ENCODE measurements around the gene PIEZO2.
"Not testable (repeated sequence)": the region's sequence is repeated elsewhere in the genome, so short reads cannot be mapped to it uniquely, and the experiment has no call there.

Gene PIEZO2

DNA sequence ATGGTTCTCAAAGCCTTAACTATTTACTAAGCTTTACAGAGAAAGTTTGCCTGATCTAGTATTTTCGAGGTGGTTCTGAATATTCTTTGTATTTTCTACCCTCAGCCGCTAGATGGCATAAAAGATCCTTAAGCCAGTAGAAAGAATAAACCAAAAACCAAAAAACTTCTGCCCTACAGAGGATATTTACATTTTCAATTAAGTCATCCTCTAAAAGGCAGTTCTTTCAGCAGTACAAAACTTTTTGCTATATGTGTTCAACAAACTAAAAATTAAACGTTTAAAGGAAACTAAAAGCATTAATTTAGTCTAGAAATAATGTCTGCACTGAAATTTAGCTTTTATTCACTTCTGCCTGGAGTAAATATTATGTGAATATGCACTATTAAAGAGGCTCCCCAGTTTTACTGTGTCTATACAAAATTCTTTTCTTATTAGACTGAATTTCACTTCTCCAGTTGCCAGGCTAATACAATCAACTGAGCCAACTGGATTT, 297.5 kb downstream of the PIEZO2 start:
- peak; percentile 57 for DNase-seq (ENCODE audit: low spot score)
- ChIA-PET CTCF (interaction anchor here (0.6 to 2.2 kb wide), 26 partner anchors 9 to 702 kb away, joined by 3 to 20 read pairs (median 4); no protein-coding TSS in a partner anchor), POLR2A (ENCODE audit: low non-redundant PET) (no interaction called here)
- TF ChIP-seq, protein P1, sequence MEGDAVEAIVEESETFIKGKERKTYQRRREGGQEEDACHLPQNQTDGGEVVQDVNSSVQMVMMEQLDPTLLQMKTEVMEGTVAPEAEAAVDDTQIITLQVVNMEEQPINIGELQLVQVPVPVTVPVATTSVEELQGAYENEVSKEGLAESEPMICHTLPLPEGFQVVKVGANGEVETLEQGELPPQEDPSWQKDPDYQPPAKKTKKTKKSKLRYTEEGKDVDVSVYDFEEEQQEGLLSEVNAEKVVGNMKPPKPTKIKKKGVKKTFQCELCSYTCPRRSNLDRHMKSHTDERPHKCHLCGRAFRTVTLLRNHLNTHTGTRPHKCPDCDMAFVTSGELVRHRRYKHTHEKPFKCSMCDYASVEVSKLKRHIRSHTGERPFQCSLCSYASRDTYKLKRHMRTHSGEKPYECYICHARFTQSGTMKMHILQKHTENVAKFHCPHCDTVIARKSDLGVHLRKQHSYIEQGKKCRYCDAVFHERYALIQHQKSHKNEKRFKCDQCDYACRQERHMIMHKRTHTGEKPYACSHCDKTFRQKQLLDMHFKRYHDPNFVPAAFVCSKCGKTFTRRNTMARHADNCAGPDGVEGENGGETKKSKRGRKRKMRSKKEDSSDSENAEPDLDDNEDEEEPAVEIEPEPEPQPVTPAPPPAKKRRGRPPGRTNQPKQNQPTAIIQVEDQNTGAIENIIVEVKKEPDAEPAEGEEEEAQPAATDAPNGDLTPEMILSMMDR (conservative IDR thresholded peaks at IDR 0.05; ENCODE audit: low read depth) = peak; percentile 77
- H3K27ac ChIP-seq = no peak overlapping the region

- ChIA-PET CTCF (interaction anchor here (0.7 to 2.2 kb wide), 11 partner anchors 11 to 661 kb away, joined by 3 to 20 read pairs (median 6); no protein-coding TSS in a partner anchor), POLR2A (ENCODE audit: low non-redundant PET) (no interaction called here)
- no peak for DNase-seq (ENCODE audit: low spot score)
- TF ChIP-seq, protein P1 (conservative IDR thresholded peaks at IDR 0.05; ENCODE audit: low read depth) = no peak
- no peak overlapping the region for H3K27ac ChIP-seq
Measured at GRCh38 chr18:10850840-10851239, 298.5 kb downstream of the PIEZO2 start.

- H3K27ac ChIP-seq = no peak overlapping the region
- TF ChIP-seq, protein P1 (conservative IDR thresholded peaks at IDR 0.05; ENCODE audit: low read depth) = no peak
- CTCF ChIA-PET = interaction anchor here (0.5 to 2.2 kb wide), 6 partner anchors 10 to 662 kb away, joined by 3 to 20 read pairs (median 5); no protein-coding TSS in a partner anchor
- DNase-seq (ENCODE audit: low spot score) = no peak
- POLR2A ChIA-PET (ENCODE audit: low non-redundant PET) = no interaction called here
Measured at GRCh38 chr18:10850216-10850615, 299.2 kb downstream of the PIEZO2 start.

DNA sequence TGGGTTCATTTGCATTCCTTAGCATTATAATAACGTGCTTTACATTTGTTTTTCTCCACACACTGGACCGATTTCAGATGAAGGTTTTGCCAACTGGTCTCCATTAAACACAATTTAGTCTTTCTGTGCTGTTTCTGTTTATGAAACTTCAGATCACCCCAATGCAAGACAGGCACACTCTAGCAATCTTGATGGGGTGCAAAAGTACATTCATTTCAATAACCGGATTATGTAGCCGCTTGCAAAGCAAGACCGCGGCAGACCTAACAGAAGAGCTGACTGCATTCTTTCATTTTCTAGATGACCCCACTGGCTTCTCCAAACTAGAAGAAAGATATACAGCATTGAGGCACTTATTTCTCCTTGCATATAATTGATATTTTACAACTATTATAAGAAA, 301.5 kb downstream of the PIEZO2 start:
- ChIA-PET CTCF (no interaction called here), POLR2A (ENCODE audit: low non-redundant PET) (no interaction called here)
- TF ChIP-seq, protein P1 (conservative IDR thresholded peaks at IDR 0.05; ENCODE audit: low read depth) = no peak
- DNase-seq (ENCODE audit: low spot score) = no peak
- no peak overlapping the region for H3K27ac ChIP-seq

DNA sequence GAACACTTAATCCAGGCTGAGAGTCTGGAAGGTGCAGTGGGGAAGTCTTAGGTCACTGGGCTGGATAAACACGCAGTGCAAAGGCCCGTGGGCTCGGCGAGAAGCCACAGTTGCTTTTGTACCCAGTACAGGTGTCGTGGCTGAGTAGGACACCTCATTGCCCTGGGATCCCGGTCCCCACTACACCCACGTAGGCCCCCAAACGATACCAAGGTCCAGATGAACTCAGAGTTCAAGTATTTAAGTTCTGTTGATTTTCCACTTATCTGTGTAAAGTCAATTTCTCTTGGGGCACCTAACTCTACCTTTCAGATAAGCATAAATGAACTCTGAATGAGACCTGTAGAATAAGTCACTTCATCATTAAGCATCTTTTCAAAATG, 302.0 kb downstream of the PIEZO2 start:
- CTCF ChIA-PET = interaction anchor here (0.6 kb wide), 1 partner anchor 73 kb away, joined by 4 read pairs; no protein-coding TSS in a partner anchor
- TF ChIP-seq, protein P1 (conservative IDR thresholded peaks at IDR 0.05; ENCODE audit: low read depth) = no peak
- POLR2A ChIA-PET (ENCODE audit: low non-redundant PET) = no interaction called here
- no peak for DNase-seq (ENCODE audit: low spot score)
- no peak overlapping the region for H3K27ac ChIP-seq

GRCh38 chr18:10846657-10847407, 302.5 kb downstream of the PIEZO2 start:
- DNase-seq (ENCODE audit: low spot score) = no peak
- ChIA-PET CTCF (interaction anchor here (0.6 kb wide), 1 partner anchor 72 kb away, joined by 4 read pairs; no protein-coding TSS in a partner anchor), POLR2A (ENCODE audit: low non-redundant PET) (no interaction called here)
- TF ChIP-seq, protein P1 (conservative IDR thresholded peaks at IDR 0.05; ENCODE audit: low read depth) = no peak
- no peak overlapping the region for H3K27ac ChIP-seq

DNA sequence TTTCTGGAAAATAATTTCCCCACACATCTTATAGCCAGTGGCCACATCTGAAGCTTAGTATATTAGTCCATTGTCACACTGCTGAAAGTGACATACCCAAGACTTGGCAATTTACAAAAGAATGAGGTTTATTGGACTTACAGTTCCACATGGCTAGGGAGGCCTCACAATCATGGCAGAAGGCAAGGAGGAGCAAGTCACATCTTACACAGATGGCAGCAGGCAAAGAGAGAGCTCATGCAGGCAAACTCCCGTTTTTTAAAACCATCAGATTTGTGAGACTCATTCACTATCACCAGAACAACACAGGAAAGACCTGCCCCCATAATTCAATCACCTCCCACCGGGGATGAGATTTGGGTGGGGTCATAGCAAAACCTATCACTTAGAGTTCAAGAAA, 303.3 kb downstream of the PIEZO2 start:
- DNase-seq (ENCODE audit: low spot score); H3K27ac ChIP-seq; POLR2A ChIA-PET (ENCODE audit: low non-redundant PET): not testable (repeated sequence)
- CTCF ChIA-PET = interaction anchor here (0.6 kb wide), 1 partner anchor 162 kb away, joined by 3 read pairs; no protein-coding TSS in a partner anchor
